Lung (tissue), 12 donors: ENCODE measurements around the gene PPP3CB. TPM values are rescaled to one million over a fixed set of nuclear protein-coding genes. Genes with fewer than 3 reads are reported as not detected.

ENCODE experiments used
- ATAC-seq: fragments of 200-7000 bp; cut with Tn5 transposase; one replicate; pipeline ENCODE4 v1.9.1; 2020; ENCODE audit warnings: moderate number of reproducible peaks; ENCODE audit not compliant: insufficient read depth, low FRiP score
- DNase-seq, 3 donors: peaks; one replicate each; pipeline ENCODE4 v3.0.0-alpha.2; 2013 to 2017
- H3K27ac ChIP-seq, 2 donors: one replicate each; pipeline ENCODE4 v1.5.1; 2013; ENCODE audit warnings: mild to moderate bottlenecking in 2 of 2, moderate library complexity in 2 of 2, control low read depth in 1 of 2, inconsistent platforms in 1 of 2, low read depth in 1 of 2, low read length in 1 of 2
- H3K27me3 ChIP-seq, 3 donors: one replicate each; pipeline ENCODE4 v1.5.1; 2013; ENCODE audit warnings: low read length in 2 of 3; ENCODE audit not compliant: control insufficient read depth in 3 of 3, insufficient read depth in 3 of 3
- H3K36me3 ChIP-seq, 4 donors: one replicate each; pipeline ENCODE4 v1.5.1; 2013; ENCODE audit warnings: low read length in 4 of 4, mild to moderate bottlenecking in 1 of 4, moderate library complexity in 1 of 4; ENCODE audit not compliant: control insufficient read depth in 4 of 4, insufficient read depth in 4 of 4
- H3K4me1 ChIP-seq, 5 donors: one replicate each; pipeline ENCODE4 v1.5.1; 2013; ENCODE audit warnings: low read length in 5 of 5, mild to moderate bottlenecking in 2 of 5, moderate library complexity in 1 of 5; ENCODE audit not compliant: control insufficient read depth in 5 of 5, insufficient read depth in 5 of 5
- H3K4me3 ChIP-seq: one replicate; pipeline ENCODE4 v1.5.1; 2013; ENCODE audit warnings: mild to moderate bottlenecking, control low read depth, moderate library complexity
- H3K9ac ChIP-seq, 2 donors: one replicate each; pipeline ENCODE4 v1.5.1; 2013; ENCODE audit warnings: low read length in 2 of 2, control low read depth in 1 of 2; ENCODE audit not compliant: insufficient read depth in 1 of 2
- H3K9me3 ChIP-seq, 4 donors: one replicate each; pipeline ENCODE4 v1.5.1; 2013; ENCODE audit warnings: low read length in 3 of 4, mild to moderate bottlenecking in 1 of 4, moderate library complexity in 1 of 4; ENCODE audit not compliant: control insufficient read depth in 4 of 4, insufficient read depth in 3 of 4
- WGBS, 2 donors: extraction: QIAGEN DNeasy Blood & Tissue Kit; methylation state at CpG; one replicate each; pipeline ENCODE4 v1.1.7; 2013; 5-methylcytosine and 5-hydroxymethylcytosine counted together
- polyA plus RNA-seq, 2 donors: library from polyadenylated mRNA; stranded (reverse); fragments of 200-250 nt; gene quantifications; one replicate each; pipeline ENCODE4 v1.2.1, GENCODE V29; 2013
- total RNA-seq, 2 donors: library from RNA; depleted of rRNA in 1 of 2; stranded (reverse); fragments of >200 nt in 1 of 2; gene quantifications; one replicate each; pipeline ENCODE4 v1.2.1, GENCODE V29; 2014 to 2021
- TF ChIP-seq, protein P1 (sequence below): IDR thresholded peaks from 2 replicates; pipeline ENCODE4 v1.5.1; 2012; ENCODE audit warnings: mild to moderate bottlenecking; ENCODE audit errors: control extremely low read depth, extremely low read depth
- donor health status: control.
- donor health status: control.
- donor health status: Bipolar disorder and iron deficiency.
- donor health status: healthy.
- donor health status: DM: yes; HTN: yes; CAD: no.

The PPP3CB gene
- total and polyA plus RNA-seq, 4 donors = 21.5 to 65.0 (median 28.4) TPM

DNA sequence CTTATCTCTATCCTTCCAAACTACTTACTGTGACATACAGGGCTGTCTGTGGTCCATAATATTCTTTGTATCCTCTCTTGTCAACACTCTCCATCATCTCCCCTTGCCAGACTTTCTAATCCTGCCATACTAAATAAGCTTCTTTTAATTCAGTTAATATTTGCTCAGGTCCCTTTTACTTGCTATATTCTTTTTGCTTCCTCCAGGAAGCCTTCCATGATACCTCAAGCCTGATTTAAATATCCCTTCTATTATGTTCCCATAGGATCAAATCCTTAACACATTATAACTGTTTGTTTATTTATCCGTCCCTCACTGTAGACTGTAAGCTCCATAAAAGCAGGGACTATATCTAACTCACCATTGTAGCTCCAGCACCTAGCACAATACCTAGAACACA lies 7.2 kb upstream of the PPP3CB start:
- Histone ChIP-seq H3K4me3 (no peak overlapping the region), H3K9me3 (no peaks in the 10 kb centered on the region), H3K36me3 (peaks cover 9 to 24% (median 20%) of the 10 kb centered on the region in 4 donors), H3K4me1 (no peaks in the 10 kb centered on the region), H3K27me3 (no peaks in the 10 kb centered on the region), H3K9ac (no peak overlapping the region), H3K27ac (no peak overlapping the region)
- DNase-seq (no peak), ATAC-seq (no peak)
- TF ChIP-seq, protein P1, sequence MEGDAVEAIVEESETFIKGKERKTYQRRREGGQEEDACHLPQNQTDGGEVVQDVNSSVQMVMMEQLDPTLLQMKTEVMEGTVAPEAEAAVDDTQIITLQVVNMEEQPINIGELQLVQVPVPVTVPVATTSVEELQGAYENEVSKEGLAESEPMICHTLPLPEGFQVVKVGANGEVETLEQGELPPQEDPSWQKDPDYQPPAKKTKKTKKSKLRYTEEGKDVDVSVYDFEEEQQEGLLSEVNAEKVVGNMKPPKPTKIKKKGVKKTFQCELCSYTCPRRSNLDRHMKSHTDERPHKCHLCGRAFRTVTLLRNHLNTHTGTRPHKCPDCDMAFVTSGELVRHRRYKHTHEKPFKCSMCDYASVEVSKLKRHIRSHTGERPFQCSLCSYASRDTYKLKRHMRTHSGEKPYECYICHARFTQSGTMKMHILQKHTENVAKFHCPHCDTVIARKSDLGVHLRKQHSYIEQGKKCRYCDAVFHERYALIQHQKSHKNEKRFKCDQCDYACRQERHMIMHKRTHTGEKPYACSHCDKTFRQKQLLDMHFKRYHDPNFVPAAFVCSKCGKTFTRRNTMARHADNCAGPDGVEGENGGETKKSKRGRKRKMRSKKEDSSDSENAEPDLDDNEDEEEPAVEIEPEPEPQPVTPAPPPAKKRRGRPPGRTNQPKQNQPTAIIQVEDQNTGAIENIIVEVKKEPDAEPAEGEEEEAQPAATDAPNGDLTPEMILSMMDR = no peak
- WGBS, 2 donors = 98% methylated on average over 1 of the region's 1 CpG

DNA sequence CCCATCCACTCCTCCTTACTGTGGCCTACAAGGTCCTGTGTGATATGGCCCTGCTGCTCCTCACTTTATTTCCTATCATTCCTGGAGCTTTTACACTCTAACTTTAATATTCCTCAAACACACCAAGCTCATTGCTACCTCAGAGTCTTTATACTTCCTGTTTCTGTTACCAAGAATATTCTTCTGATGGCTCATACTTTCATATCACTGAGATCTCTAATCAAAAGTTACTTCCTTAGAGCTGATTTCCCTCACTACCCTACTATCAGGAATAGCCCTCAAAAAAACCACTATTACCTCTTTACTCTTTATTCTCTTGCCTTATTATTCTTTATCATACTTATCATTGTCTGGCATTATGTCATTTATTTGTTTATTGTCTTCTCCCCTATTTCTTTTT lies 5.8 kb upstream of the PPP3CB start:
- TF ChIP-seq, protein P1 = no peak
- peaks cover 9 to 24% (median 20%) of the 10 kb centered on the region in 4 donors for H3K36me3 ChIP-seq
- H3K27me3 ChIP-seq = no peaks in the 10 kb centered on the region
- ATAC-seq = no peak
- peaks cover 0 to 2% (median 2%) of the 10 kb centered on the region in 5 donors for H3K4me1 ChIP-seq
- no peaks in the 10 kb centered on the region for H3K9me3 ChIP-seq
- no peak overlapping the region for H3K4me3 ChIP-seq
- no peak for DNase-seq
- H3K27ac ChIP-seq = no peak overlapping the region
- no peak overlapping the region for H3K9ac ChIP-seq

DNA sequence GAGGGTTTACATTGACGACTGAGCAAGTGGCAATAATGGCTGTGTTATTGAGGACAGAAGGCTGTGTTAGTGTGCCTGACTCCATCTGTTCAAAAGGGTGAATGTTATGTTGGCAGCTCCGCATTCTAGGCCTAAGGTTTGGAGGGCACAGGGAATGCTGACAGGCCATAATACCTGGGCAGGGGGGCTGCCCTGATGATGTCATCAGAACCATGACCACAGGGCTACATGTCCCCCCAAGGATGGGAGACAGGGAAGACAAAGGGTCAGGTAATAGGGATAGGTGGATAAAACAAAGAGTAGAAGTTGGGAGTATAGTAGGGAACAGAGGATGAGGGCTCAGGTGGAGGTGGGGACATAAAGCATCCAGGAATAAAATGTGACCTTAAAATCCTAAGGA lies 1.8 kb upstream of the PPP3CB start:
- H3K4me3 ChIP-seq = no peak overlapping the region
- no peaks in the 10 kb centered on the region for H3K27me3 ChIP-seq
- H3K27ac ChIP-seq = no peak overlapping the region
- H3K9me3 ChIP-seq = no peaks in the 10 kb centered on the region
- no peak for DNase-seq
- TF ChIP-seq, protein P1 = no peak
- WGBS, 2 donors = 83 to 87% methylated on average over 2 of the region's 2 CpGs
- no peak for ATAC-seq
- peaks cover 5 to 27% (median 10%) of the 10 kb centered on the region in 5 donors for H3K4me1 ChIP-seq
- H3K9ac ChIP-seq = no peak overlapping the region
- H3K36me3 ChIP-seq = peaks cover 3 to 15% (median 9%) of the 10 kb centered on the region in 4 donors
